NCI-H2196 (cell line): ENCODE results near the gene NTMT2.
"Not testable (repeated sequence)": the region's sequence is repeated elsewhere in the genome, so short reads cannot be mapped to it uniquely, and the experiment has no call there.

ENCODE experiments used
- DNase-seq: peaks from one replicate; lab custom pipeline; 2025; ENCODE audit not compliant: unreplicated experiment; lab: John Stamatoyannopoulos, UW

Gene NTMT2

DNA sequence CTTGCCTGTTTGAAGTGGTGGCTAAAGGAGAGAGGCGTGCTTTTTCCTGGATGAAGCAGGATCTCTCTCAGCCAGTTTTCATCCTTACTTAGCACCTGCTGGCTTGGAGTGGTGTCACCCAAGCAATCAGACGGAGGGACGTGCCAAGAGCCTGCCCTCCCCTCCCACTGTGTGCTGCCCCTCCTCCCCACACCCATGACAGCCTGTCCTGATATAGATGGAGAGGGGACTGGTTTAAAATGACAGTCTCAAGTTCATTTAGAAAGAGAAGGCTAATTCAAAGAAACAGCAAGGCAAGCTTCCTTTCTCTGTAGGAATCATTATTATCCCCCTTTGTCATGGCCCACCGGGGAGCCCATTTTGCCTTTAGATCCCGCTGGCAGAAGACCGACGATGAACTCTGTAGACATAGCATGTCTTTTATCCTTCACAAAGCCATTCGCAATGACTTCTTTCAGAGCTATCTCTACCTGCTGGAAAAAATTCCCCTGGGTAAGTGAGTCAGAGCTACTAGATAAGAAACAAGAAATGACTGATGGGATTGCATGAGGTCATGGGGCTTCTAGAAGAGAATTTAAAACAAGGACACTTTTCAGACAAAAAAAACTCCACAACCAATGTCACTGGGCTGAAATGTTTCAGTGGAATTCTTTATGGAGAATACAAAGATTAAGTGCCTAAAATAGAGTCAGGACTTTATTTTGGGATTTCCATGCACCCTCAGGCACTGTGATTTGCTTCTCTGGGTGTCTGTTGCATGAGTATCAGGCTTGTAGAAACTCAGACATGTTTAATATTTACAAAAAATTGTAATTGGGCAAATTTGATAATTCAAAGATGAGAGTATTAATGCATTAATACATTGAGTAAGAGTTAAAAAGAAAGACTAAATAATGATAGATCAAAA is at the start of gene NTMT2:
Gene NTMT2, plus strand, starts transcription at position 190 of the 907 bp plus-strand sequence. Its CDS starts 149 bp downstream, at position 339.
- DNase-seq = no peak

DNA sequence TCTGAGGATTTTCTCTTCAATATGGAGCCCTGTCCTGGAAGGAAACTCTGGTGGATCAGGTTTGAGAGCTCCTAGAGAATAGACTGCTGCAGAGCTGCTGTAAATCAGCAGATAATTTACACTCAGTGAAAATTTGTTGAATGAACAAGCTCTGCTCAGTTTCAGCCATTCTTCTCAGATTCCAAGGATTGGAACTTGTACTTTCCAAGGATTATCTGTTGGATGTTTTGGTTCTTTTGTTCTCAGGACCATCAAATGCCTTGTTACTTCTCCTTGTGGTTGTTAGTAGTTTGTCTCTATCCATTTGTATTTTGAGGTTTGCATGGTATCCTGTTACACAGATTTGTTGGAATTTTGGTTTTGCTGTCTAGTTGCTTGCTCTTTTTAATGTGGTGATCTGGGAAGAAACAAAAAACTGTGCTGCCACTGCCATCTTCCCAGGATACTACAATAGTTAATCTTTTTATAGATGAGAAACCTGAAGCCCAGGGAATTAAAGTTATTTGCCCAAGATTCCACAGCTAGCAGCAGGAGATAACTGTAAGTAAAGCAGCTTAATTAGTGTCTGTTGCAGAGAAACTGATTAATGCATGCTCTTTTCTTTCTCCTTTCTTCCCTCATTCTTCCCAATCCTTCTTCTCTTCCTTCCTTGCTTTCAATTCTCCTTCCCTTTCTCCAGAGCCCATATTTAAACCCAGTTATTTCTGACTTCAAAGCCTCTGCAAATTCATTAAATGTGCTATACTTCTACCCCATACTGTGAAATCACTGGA is 49.6 kb upstream of the NTMT2 start:
- DNase-seq = no peak

DNA sequence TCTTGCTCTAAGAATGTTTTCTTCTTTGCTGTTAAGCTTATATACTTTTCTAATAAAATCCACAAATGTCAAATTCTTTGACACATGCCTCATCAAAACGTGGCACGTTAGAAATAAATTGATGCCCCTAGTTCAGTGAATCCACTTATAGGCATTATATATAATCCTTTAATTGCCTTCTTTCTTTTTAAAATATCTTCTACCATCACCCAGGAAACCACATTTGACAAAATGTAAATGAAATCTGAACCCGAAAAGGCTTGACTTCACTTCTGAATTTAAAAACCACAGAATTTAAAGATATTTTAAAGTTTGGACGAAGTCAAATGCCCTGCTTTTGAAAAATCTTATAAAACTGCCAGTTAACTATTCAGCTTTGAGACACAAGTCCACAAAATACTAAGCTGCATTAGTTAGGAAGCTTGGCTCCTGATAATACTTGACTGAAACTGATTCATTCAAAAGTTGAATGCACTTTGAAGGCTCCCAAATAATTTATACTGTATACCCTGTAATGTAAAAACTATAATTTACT is 48.9 kb upstream of the NTMT2 start:
- no peak for DNase-seq

DNA sequence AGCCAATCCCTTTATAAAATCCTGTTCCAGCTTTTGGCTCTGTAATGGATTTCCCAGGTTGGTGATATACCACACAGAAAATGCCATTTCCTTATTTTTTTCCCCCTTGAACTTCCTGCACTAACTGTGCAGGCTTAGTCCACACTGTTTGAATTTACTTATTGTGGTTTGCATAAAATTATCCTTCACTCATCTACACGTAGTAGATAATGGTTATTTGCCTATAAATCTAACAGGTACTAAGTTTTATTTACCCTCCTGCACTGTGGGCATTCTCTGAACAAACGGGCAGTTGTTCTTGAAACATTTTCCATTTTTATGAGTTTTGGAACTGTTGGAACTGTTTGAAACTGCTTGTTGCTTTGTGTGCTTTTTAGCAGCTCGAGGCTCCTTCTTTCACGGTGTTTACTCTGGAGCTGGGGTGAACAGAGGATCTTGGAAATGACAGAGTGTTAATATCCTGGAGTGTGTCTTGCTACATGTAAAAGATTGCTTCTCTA is 48.3 kb upstream of the NTMT2 start:
- DNase-seq = no peak

DNA sequence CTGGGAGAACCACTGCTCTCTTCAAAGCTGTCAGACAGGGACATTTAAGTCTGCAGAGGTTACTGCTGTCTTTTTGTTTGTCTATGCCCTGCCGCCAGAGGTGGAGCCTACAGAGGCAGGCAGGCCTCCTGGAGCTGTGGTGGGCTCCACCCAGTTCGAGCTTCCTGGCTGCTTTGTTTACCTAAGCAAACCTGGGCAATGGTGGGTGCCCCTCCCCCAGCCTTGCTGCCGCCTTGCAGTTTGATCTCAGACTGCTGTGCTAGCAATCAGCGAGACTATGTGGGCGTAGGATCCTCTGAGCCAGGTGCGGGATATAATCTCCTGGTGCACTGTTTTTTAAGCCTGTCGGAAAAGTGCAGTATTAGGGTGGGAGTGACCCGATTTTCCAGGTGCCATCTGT is 32.6 kb upstream of the NTMT2 start:
- DNase-seq = not testable (repeated sequence)

DNA sequence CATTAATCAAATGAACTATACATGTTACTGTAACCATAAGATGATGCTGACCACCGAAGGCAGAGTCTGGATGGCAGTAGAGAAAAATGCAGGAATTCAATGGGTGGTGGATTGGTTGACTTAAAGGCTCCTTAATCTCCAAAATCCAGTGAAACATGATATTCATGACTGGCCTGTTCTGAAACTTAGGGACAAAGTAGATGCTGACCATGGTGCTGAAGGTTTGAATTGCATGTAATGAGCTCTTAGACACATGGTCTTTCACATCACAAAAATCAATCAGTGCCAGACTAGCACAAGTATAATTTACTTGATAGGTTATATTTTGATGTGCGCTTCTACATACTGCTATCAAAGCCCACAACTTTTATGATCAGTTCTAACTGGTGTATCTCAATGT is 30.9 kb upstream of the NTMT2 start:
- DNase-seq = no peak

DNA sequence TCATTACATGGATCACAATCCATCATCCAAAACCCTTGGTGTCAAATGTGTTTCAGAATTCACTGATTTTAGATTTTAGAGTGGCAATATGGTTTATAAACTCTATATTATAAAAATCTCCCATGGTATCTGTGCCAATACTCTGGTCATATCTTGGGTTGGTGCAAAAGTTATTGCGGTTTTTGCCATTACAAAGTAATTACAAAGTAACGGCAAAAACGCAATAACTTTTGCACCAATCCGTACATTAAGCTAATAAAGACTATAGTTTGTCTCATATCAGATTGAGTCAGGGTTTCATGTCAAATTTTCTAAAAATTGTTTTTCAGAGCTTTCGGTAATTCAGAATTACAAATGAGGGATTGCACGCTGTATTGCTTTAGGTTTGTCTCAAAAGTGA is 23.4 kb upstream of the NTMT2 start:
- DNase-seq = no peak

DNA sequence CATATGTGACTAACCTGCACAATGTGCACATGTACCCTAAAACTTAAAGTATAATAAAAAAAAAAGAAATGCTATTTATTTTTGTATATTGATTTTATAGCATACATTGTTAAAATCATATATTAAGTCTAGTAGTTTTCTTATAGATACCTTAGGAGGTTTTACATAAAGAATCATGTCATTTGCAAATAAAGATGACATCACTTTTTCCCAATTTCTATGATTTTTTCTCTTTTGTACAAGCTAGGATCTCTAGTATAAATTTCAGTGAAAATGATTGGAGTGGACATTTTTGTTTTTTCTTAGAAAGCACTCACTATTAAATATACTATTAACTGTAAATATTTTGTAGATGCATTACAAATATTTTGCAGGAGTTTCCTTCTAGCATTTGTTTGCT is 20.5 kb upstream of the NTMT2 start:
- DNase-seq = no peak

DNA sequence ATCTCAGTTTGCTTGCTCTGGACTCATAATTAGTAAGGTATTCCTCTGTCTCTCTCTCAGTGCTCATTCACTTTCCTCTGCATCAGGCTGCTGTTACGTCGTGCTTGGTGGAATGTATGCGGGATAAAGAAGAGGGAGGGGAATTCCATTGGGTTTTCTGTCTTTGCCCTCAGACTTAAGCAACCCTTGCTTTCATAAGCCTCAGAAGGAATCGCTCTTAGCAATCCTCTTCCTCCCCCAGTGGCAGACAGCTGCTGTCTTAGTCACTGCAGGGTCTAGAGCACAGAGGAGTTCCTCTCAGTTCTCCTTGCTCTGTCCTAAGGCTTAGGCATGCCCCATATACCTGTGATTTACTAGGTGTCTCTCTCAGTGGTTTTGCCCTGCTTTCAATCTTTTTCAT is 19.1 kb upstream of the NTMT2 start:
- no peak for DNase-seq

DNA sequence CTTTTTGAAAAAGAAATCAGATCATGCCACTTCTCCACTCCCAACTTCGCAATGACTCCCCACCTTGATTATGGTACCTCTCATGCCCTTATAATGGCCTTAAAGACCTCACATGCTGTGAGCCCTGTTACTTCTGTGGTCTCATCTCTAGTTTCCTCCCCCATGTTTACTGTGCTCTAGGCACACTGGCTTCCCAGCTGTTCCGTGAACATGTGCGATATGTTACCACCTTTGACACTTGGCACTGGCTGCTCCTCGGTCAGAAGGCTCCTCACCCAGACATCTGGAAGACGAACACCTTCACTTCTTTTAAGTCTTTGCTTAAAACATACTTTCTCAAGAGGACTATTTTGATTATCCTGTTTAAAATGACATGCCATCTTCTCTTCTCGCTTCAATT is 14.3 kb upstream of the NTMT2 start:
- no peak for DNase-seq

DNA sequence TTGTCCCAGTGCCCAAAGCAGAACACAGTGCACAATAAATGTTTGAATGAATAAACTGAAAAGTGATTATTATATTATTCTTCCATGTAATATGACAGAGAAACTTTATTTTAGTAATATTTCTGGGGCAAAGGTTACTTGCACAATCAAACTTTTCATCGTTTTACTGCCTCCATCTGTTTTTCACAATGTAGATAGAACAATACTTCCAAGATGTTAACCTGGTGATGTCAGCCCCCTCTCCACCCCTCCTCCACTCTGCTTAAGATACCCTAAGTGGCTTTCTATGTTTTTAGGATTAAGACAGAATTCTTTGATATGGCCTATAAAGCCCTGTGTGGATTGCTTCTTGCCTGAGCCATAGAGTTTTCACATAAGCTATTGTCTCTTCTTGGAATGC is 13.8 kb upstream of the NTMT2 start:
- no peak for DNase-seq

DNA sequence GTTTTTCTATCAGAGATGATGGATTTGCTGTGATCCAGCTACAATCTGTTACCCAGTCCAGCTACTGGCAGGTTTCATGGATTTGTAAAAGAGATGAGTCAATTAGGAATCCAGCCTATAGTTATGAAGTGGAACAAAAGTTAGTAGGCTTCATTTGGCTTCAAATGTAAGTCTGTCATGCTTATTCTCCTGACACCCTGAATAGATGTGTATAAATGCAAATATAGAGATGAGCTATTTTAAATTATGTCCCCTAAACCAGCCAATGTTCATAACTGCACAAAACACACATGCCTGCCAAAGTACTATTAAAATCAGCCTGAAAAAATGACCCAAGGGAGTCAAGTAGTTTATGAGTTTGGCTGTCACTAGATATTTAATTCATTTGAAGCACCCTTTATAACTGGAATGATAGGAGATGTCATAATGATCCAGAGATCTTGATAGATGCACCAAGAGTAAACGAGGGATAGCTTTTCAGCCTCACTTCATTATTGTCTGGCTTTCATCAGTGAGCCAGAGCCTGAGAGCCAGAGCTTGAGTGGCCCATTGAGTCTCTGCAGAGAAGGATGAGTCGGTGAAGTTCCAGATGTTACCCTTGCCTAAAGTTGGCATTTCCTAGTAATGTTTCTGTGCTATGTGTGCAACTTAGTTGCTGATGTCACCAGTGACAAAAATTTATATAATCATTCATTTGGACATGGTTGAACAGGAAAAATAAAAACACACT is 11.8 kb upstream of the NTMT2 start:
- no peak for DNase-seq

DNA sequence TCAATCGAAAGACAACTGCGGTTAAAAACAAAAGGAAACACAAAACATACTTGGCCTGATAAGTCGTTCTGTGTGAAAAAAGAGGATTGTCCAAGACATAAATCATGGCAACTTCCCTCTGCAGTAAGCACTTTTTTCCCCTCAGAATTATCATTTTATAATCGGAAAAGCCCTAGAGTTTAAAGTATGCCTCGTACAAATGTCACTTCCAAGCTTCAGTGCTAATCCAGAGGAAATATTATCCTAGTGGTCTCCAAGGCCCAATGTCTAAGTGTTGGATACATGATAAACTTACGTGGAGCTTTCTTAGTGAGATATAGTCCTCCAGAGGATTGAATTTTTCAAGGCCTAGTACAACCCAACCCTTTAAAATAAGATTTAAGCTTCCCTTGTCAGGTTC is 11.2 kb upstream of the NTMT2 start:
- no peak for DNase-seq

DNA sequence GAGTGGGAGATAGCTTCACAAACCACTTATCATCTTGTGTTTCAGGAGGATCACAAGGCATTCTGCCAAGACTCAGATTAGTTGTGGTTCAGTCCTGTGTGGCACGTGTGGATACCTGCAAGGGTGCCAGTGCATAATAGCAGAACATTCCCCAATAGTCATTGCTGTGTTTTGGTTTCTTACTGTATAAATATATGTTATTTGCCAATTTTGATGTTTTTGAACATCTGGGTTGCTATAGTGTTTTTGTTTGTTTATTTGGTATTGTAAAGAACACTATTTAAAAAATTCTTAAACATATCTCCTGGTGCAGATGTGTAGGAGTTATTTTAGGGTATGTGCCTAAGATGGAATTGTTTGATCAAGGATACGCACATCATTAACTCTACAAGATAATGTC is 5.4 kb upstream of the NTMT2 start:
- DNase-seq = no peak

DNA sequence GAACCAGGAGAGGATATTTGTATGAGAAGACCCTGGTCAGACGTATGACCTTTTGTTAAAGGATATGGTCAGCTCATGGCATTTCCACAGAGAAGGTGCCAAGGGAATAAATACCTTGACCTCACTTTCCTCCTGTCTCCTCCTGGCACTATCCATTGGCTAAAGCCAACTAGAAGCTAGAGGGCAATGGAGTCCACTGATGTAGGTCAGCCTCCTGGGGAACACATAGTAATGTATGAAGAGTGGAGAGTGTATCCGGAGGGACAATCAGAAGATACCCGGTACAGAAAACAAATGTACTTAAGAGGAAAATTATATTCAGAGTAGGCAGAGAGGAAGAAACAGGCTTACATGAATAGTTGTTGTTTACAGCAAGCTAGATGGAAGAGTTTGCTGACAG is 698 bp upstream of the NTMT2 start:
- DNase-seq = no peak

DNA sequence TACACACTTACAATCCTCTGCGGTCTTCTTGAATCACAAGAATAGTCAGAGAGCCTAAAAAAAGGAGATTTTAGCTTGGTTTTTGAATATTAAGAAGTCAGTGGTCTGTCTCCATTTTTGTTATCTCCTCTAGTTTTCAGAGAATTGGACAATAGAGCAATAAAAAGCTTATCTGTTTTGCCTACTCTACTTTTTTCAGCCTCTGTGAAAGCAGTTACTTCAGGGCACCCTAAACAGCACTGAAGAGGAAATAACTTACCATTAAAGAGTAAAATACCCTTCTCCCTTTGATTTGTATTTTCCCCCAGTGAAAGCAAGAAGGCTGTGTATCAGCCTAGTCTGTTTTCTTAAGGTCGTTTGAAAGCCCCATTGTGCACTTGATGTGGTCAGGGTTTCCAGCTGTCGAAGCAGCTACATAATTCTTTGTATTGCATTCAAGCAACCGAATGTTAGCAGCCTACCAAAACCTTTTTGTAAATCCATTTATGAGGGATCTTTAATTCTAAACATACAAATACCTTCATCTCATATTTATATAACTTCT is 1.0 kb downstream of the NTMT2 start:
- DNase-seq = no peak

DNA sequence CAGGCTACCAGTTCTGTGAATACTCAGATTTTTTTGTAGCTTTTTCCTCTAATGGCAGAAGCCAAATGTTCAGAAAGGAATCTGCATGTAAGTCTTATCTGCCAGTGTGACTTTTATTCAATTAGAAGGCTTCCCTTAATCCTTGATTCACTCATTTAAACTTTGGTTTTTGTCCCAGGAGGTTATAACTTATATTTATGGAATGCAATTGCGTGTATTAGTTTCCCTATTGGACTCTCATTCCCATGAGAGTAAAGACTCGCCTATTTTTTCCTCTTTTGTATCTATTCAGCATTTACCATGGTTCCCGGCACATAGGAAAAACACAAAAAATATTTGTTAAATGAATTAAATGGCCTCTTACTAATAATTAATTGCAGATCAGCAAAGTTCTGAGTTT is 3.5 kb downstream of the NTMT2 start:
- DNase-seq = no peak

DNA sequence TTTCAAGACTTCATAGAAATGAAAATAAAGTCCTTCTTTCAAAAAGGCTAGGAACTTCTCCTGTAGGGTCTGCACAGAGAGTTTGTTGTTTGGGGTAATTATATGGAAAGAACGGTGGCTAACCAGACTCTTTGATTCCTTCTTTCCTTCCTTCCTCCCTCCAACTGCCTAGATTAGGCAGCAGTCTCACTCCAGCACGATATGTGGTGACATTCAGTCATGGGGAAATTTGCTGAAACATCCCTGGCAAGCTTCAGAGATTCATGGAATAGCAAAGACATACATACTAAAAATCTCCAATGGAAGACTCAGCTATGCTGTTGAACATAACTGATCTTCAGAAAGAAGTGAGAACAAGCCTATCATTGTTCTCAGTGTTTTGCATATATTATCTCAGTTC is 4.3 kb downstream of the NTMT2 start:
- no peak for DNase-seq

DNA sequence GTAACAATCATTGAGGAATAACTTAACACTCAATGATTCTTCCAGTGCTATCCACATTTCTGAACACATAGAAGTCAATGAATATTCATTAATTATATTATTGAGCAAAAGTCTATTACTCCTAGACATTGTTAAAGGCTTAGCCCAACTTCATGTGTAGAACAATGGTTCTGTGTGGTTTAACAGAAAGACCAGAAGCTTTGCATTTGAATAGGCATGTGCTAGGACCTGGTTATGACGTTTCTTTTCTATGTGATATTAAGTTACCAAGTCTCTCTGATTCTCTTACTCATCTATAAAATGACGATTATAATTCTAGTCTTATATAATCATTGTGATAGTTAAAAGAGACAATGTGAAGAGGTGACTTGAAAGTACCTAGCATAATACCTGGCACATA is 5.2 kb downstream of the NTMT2 start:
- no peak for DNase-seq

DNA sequence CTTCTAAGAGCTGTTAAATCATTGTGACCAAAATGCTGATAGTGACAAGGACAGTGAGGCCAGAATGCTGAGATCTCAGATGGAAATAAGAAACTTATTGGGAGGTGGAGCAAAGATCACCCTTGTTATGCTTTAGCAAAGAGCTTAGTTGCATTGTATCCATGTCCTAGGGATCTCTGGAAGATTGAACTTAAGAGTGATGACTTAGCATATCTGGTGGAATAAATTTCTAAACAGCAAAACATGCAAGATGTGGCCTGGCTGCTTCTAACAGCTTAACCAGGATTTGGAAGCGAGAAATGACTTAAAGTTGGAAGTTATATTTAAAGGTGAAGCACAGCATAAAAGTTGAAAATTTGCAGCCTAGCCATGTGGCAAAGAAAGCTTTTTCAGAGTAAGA is 7.7 kb downstream of the NTMT2 start:
- DNase-seq = no peak

DNA sequence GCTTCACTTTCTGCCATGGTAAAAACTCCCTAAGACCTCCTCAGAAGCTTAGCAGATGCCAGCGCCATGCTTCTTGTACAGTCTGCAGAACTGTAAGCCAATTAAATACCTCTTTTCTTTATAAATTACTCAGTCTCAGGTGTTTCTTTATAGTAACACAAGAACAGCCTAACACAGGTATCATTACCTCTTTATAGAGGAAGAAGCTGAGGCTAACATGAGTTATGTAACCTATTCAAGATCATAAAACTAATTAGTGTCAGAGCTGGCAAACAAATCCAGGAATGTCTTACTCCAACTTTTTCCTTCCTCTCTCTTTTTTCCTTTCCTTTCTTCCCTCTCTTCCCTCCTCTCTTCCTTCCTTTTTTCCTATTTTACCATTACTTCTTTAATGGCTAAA is 9.3 kb downstream of the NTMT2 start:
- no peak for DNase-seq
